Osteoblast (primary cell): ENCODE data around the gene CCDC107. TPM values are rescaled to one million over a fixed set of nuclear protein-coding genes. Genes with fewer than 3 reads are reported as not detected.

Experiments
- DNase-seq: peaks from one replicate; pipeline ENCODE4 v3.0.0; 2011; ENCODE audit warnings: low spot score, mixed read lengths; ENCODE audit not compliant: insufficient read length; ENCODE audit errors: missing footprints
- H2AFZ ChIP-seq: 2 replicates; pipeline ENCODE4 v1.6.0; 2011; ENCODE audit warnings: mild to moderate bottlenecking, low read length
- H3K27ac ChIP-seq: 2 replicates; pipeline ENCODE4 v1.5.1; 2011; ENCODE audit warnings: mild to moderate bottlenecking, low read depth, low read length, moderate library complexity
- H3K27me3 ChIP-seq: 2 replicates; pipeline ENCODE4 v1.6.0; 2012; ENCODE audit warnings: mild to moderate bottlenecking, control low read depth, inconsistent platforms, low read length, moderate library complexity; ENCODE audit not compliant: insufficient read depth
- H3K36me3 ChIP-seq: 2 replicates; pipeline ENCODE4 v1.5.1; 2011; ENCODE audit warnings: mild to moderate bottlenecking, low read length, control low read depth, moderate library complexity; ENCODE audit not compliant: insufficient read depth
- H3K4me1 ChIP-seq: 2 replicates; pipeline ENCODE4 v1.5.1; 2011; ENCODE audit warnings: mild to moderate bottlenecking, low read length, control low read depth, moderate library complexity; ENCODE audit not compliant: insufficient read depth
- H3K4me2 ChIP-seq: 2 replicates; pipeline ENCODE4 v1.6.0; 2011; ENCODE audit warnings: mild to moderate bottlenecking, low read length; ENCODE audit not compliant: insufficient read depth
- H3K4me3 ChIP-seq: fragments of 200-600 bp; sonication (generic); 3 replicates; pipeline ENCODE4 v1.5.1; 2012; ENCODE audit warnings: mild to moderate bottlenecking, low read length, inconsistent platforms; ENCODE audit not compliant: insufficient read depth
- H3K79me2 ChIP-seq: 2 replicates; pipeline ENCODE4 v1.6.0; 2012; ENCODE audit warnings: mild to moderate bottlenecking, low read length, control low read depth, inconsistent platforms; ENCODE audit not compliant: insufficient read depth
- H3K9me3 ChIP-seq: 2 replicates; pipeline ENCODE4 v1.5.1; 2011; ENCODE audit warnings: low read depth, low read length, control low read depth
- H4K20me1 ChIP-seq: 2 replicates; pipeline ENCODE4 v1.6.0; 2012; ENCODE audit warnings: mild to moderate bottlenecking, low read length, control low read depth; ENCODE audit not compliant: insufficient read depth
- total RNA-seq: library from RNA; depleted of rRNA; stranded (reverse); fragments of >200 nt; gene quantifications from 2 replicates; pipeline ENCODE4 v1.2.3, GENCODE V29; 2012
- TF ChIP-seq, protein P1 (sequence below): IDR thresholded peaks from 2 replicates; pipeline ENCODE4 v1.5.1; 2011; ENCODE audit warnings: mild to moderate bottlenecking, low read depth, low read length, moderate library complexity; ENCODE audit errors: extremely low read depth

CCDC107 gene
- total RNA-seq, 1 donor: 15.6 TPM

DNA sequence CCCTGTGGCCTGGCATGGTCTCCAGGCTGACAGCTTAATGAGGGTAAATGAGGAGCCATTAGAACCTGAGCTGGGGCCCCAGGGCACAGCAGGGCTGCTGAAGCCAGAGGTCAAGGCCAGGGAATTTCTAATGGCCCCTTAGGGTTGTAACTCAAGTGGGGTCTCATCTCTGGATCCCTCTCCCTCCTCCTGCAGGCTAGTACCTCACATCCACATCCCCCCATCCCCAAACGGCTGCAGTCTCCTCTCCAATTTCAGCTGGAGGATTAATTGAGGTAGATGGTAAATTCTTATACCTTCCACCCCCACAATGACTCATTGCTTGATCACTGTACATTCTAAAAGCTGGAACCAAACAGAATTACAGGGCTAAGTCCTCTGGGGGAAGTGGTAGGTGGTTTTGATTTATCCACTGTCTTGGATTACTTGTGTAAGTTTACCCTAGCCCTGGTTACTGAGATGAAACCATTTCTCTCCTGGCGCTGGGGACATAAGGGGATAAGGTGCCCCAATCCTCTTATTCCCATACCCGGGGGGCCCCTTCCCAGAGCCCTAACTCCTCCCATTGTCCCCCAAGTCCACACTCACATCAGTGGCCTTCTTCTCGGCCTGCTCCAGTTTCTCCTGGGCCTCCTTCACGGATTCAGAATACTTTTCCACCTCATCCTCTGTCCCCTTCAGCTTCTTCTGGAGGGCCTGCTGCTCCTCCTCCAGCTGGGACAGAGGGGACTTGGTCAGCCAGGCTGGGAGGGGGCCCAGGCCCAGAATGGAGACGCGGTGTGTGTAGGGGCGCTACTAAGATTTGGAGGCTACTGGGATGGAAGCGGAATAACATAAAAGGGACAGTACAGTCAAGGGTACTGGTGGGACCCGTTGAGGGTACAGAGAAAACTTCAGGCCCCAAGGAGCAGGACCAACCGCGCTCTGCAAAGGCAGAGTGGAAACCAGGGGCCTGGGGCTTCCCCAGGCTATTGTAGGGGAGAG lies 30.8 kb downstream of the CCDC107 start:
- Histone ChIP-seq H3K79me2 (peaks cover 52% of the 10 kb centered on the region), H3K4me1 (peaks cover 48% of the 10 kb centered on the region), H2AFZ (no peak overlapping the region), H3K4me2 (peak overlapping the region; percentile 100), H3K36me3 (peaks cover 48% of the 10 kb centered on the region), H4K20me1 (peaks cover 59% of the 10 kb centered on the region), H3K27ac (peak overlapping the region; percentile 83), H3K27me3 (no peaks in the 10 kb centered on the region), H3K4me3 (peak overlapping the region; percentile 93), H3K9me3 (no peaks in the 10 kb centered on the region)
- DNase-seq: peak; percentile 94
- TF ChIP-seq, protein P1, sequence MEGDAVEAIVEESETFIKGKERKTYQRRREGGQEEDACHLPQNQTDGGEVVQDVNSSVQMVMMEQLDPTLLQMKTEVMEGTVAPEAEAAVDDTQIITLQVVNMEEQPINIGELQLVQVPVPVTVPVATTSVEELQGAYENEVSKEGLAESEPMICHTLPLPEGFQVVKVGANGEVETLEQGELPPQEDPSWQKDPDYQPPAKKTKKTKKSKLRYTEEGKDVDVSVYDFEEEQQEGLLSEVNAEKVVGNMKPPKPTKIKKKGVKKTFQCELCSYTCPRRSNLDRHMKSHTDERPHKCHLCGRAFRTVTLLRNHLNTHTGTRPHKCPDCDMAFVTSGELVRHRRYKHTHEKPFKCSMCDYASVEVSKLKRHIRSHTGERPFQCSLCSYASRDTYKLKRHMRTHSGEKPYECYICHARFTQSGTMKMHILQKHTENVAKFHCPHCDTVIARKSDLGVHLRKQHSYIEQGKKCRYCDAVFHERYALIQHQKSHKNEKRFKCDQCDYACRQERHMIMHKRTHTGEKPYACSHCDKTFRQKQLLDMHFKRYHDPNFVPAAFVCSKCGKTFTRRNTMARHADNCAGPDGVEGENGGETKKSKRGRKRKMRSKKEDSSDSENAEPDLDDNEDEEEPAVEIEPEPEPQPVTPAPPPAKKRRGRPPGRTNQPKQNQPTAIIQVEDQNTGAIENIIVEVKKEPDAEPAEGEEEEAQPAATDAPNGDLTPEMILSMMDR: no peak

DNA sequence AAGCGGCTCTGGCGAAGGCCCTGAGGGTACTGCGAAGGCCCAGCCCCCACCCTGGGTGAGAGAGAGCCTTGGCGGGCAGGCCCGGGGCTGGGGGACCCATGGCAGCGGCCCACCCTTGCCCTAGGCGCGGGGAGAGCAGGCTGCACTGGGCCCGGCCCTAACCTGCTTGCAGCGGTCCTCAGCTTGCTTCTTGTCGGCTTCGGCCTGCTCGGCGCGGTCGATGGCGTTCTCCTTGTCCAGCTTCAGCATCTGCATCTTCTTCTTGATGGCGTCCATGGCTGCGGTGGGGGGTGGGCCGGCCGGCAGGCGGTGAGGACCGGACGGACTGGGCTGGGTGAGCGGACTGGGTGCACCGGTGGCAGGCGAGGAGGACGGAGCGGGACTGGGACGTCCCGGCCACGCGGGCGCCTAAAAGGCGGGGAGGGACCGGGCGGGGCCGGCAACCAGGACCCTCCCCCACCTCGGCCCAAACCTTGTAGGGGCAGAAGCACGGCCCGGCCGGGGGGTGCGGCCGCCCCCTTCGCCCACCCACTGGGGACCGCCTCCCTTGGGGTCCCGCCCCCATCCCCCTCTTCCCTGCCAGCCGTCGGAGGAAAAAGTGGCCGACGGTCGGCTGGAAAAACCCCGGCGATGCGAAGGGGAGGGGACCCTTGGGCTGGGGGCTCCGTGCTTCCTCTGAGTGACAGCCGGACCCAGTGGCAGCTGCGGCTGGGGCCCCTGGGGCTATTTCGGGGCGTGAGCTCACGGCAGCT lies 31.6 kb downstream of the CCDC107 start, which contains the start of gene TPM2:
Gene TPM2, minus strand, starts transcription at position 384 of the 752 bp plus-strand sequence. Its CDS starts 108 bp downstream, at position 276.
- Histone ChIP-seq H3K4me1 (peaks cover 40% of the 10 kb centered on the region), H3K4me2 (peak within 1 kb of the TSS; percentile 100), H3K27ac (peak within 1 kb of the TSS; percentile 87), H2AFZ (no peak within 1 kb of the TSS), H3K4me3 (peak within 1 kb of the TSS; percentile 93), H3K9me3 (no peaks in the 10 kb centered on the region), H4K20me1 (peaks cover 50% of the 10 kb centered on the region), H3K79me2 (peaks cover 49% of the 10 kb centered on the region), H3K27me3 (no peaks in the 10 kb centered on the region), H3K36me3 (peaks cover 39% of the 10 kb centered on the region)
- TF ChIP-seq, protein P1: no peak
- DNase-seq: peak; percentile 96

DNA sequence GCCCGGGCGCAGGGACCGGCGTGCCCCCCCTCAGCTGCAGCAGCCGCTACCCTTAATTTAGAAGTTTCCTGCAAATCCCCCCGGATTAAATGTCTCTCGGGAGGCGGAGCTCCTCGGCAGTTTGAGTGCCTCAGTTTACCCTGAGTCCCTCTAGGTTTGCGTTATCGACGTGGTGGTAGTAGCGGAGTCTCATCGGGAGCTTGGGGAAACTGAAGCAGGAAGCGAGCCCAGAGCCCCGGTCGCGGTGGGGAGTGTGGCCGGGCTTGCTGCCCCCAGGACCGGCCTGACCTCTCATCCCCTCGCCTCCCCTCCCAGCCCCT lies 32.2 kb downstream of the CCDC107 start:
- Histone ChIP-seq H3K36me3 (peaks cover 34% of the 10 kb centered on the region), H3K4me1 (peaks cover 39% of the 10 kb centered on the region), H3K27me3 (no peaks in the 10 kb centered on the region), H3K4me3 (peak overlapping the region; percentile 93), H3K27ac (peak overlapping the region; percentile 74), H2AFZ (no peak overlapping the region), H4K20me1 (peaks cover 45% of the 10 kb centered on the region), H3K9me3 (no peaks in the 10 kb centered on the region), H3K79me2 (peaks cover 43% of the 10 kb centered on the region), H3K4me2 (peak overlapping the region; percentile 100)
- peak; percentile 91 for DNase-seq
- TF ChIP-seq, protein P1: no peak
